OCI-LY3 (cell line): ENCODE data around the gene SPATA31C2.

Experiments used
- H2AFZ ChIP-seq: fragments of 200-600, 300-600 bp; shearing (Covaris generic); 2 replicates; pipeline ENCODE4 v1.6.0; 2014; ENCODE audit warnings: antibody characterized with exemption, low read depth, low read length
- H3K27ac ChIP-seq: fragments of 200-600, 300-600 bp; sonication (generic); 2 replicates; pipeline ENCODE4 v1.5.1; 2014; ENCODE audit warnings: mild to moderate bottlenecking, low read length, moderate library complexity, mixed read lengths
- H3K27me3 ChIP-seq: fragments of 200-600, 300-600 bp; sonication (generic); 2 replicates; pipeline ENCODE4 v1.6.1; 2014; ENCODE audit warnings: low read depth, low read length, mixed read lengths
- H3K36me3 ChIP-seq: fragments of 200-600, 300-600 bp; sonication (generic); replicated peaks from 2 replicates; pipeline ENCODE3; 2014; ENCODE audit warnings: low read depth, low read length, mixed read lengths
- H3K4me1 ChIP-seq: fragments of 300-600, 200-600 bp; sonication (generic); 2 replicates; pipeline ENCODE4 v1.6.1; 2014; ENCODE audit warnings: low read length, mixed read lengths
- H3K4me2 ChIP-seq: fragments of 200-600, 300-600 bp; sonication (generic); 2 replicates; pipeline ENCODE4 v1.6.1; 2014; ENCODE audit warnings: low read length, mixed read lengths
- H3K4me3 ChIP-seq: fragments of 300-600, 200-600 bp; sonication (generic); 2 replicates; pipeline ENCODE4 v1.5.1; 2014; ENCODE audit warnings: antibody characterized with exemption, mild to moderate bottlenecking, low read length, moderate library complexity
- H3K79me2 ChIP-seq: fragments of 300-600, 200-600 bp; shearing (Covaris generic); 2 replicates; pipeline ENCODE4 v1.6.1; 2014; ENCODE audit warnings: mild to moderate bottlenecking, low read length, mixed read lengths
- H3K9ac ChIP-seq: fragments of 300-600, 200-600 bp; shearing (Covaris generic); 2 replicates; pipeline ENCODE4 v1.6.0; 2014; ENCODE audit warnings: mild to moderate bottlenecking, low read length, moderate library complexity
- H3K9me3 ChIP-seq: fragments of 200-600, 300-600 bp; shearing (Covaris generic); 2 replicates; pipeline ENCODE4 v1.6.1; 2014; ENCODE audit warnings: low read length, mixed read lengths; ENCODE audit not compliant: insufficient read depth
- H4K20me1 ChIP-seq: fragments of 200-600, 300-600 bp; sonication (generic); 2 replicates; pipeline ENCODE4 v1.6.1; 2016; ENCODE audit warnings: low read length, mixed read lengths; ENCODE audit not compliant: insufficient read depth
- EZH2phosphoT487 ChIP-seq: fragments of 200-600 bp; shearing (Covaris generic); IDR thresholded peaks from 2 replicates; pipeline ENCODE4 v1.6.1; 2018; ENCODE audit warnings: antibody characterized with exemption, mixed run types, low read depth
- TF ChIP-seq, protein P1 (sequence below): fragments of 200-600, 300-600 bp; sonication (generic); IDR thresholded peaks from 2 replicates; pipeline ENCODE4 v1.5.1; 2014; ENCODE audit warnings: antibody characterized with exemption, low read length, low read depth

SPATA31C2 gene

DNA sequence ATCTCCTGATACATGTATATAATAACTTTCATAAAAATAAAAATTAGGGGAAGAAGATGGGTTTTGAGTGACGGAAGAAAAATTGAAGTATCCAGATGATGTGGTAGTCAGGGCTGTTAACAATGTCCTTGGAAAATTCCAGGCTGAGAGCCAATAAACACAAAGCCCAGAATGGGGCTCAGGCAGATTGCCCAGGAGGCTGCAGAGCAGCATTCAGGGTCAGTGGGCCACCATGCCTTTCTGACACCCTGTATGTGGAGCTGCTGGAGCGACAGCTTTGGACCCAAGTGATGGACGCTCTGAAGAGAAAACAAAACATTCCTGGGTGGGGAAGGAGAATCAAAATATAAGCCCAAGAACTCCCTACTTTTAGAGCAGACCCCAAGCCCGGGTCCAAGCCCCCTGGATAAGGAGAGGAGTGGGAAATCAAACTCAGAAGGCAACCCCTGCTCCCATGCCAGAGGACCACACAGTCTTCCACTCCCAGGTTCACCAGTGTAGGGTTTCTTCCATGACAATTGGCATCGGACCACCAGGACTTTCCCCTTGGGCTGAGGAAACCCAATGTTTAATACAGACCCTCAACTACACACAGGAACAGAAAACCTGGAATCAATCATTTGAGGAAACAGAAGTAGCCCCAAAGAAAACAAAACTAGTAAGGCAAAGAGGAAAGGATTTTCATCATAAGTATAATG is 45.7 kb upstream of the SPATA31C2 start:
- Histone ChIP-seq H3K9ac (no peak overlapping the region), H3K36me3 (no peaks in the 10 kb centered on the region), H3K79me2 (no peaks in the 10 kb centered on the region), H3K4me1 (no peaks in the 10 kb centered on the region), H3K9me3 (no peaks in the 10 kb centered on the region), H3K27me3 (no peaks in the 10 kb centered on the region), H3K4me2 (no peak overlapping the region), H2AFZ (no peak overlapping the region), H3K27ac (no peak overlapping the region), H4K20me1 (no peaks in the 10 kb centered on the region), H3K4me3 (no peak overlapping the region)
- TF ChIP-seq, protein P1, sequence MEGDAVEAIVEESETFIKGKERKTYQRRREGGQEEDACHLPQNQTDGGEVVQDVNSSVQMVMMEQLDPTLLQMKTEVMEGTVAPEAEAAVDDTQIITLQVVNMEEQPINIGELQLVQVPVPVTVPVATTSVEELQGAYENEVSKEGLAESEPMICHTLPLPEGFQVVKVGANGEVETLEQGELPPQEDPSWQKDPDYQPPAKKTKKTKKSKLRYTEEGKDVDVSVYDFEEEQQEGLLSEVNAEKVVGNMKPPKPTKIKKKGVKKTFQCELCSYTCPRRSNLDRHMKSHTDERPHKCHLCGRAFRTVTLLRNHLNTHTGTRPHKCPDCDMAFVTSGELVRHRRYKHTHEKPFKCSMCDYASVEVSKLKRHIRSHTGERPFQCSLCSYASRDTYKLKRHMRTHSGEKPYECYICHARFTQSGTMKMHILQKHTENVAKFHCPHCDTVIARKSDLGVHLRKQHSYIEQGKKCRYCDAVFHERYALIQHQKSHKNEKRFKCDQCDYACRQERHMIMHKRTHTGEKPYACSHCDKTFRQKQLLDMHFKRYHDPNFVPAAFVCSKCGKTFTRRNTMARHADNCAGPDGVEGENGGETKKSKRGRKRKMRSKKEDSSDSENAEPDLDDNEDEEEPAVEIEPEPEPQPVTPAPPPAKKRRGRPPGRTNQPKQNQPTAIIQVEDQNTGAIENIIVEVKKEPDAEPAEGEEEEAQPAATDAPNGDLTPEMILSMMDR: no peak
- no peak for TF ChIP-seq EZH2phosphoT487

DNA sequence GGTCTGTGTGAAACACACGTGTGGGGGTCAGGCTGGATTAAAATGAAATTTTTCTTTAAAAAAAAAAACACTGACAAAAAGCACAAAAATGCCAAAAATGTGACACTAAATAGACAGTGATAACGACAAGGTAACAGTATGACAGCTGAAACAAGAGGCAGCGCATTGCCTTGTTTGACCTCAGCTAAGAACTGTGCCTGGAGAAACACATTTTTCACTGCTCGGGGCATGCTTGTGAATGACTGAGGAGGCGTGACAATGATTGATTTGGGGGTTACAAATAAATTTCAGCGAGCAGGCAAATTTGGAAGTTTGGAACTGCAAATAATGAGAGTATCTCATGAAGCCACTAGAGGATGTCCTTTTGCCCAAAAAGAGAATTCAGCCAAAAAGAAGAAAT is 44.2 kb upstream of the SPATA31C2 start:
- Histone ChIP-seq H3K36me3 (no peaks in the 10 kb centered on the region), H3K79me2 (no peaks in the 10 kb centered on the region), H4K20me1 (no peaks in the 10 kb centered on the region), H2AFZ (no peak overlapping the region), H3K27ac (no peak overlapping the region), H3K4me1 (no peaks in the 10 kb centered on the region), H3K4me3 (no peak overlapping the region), H3K27me3 (no peaks in the 10 kb centered on the region), H3K4me2 (no peak overlapping the region), H3K9me3 (no peaks in the 10 kb centered on the region), H3K9ac (no peak overlapping the region)
- TF ChIP-seq EZH2phosphoT487: no peak
- TF ChIP-seq, protein P1: no peak

DNA sequence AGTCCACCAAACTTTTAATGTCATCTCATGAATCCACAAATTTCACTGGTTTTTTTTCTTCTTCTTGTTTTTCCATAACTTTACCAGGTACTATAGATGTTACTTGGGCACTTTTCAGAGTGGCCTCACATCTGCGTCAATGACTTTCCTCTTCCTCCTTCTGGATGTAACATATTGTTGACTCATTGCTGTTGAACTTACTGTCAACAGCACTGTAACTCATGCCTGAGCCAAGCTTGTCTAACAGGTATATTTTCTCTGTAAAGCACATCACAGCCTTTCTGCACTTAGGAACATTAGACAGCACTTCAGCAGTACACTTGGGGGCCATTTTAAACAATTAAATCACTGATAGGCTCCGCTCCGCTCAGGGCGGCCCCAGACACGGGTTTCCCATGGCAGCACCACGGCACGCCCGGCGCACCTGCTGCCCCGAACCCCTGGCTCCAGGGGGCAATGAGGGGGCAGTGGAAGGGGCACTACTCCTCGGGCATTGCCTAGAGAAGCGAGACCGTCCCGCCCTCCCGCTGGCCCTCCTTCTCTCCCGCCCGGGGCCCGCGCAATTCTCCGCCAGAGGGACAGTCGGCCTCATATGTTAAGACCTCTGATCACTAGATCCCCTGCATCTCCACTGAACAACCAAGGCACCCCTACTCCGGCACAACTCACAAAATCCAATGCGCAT is 41.9 kb upstream of the SPATA31C2 start:
- no peak overlapping the region for H3K9ac ChIP-seq
- H3K4me3 ChIP-seq: no peak overlapping the region
- TF ChIP-seq, protein P1: no peak
- no peak for TF ChIP-seq EZH2phosphoT487
- no peaks in the 10 kb centered on the region for H3K36me3 ChIP-seq
- H3K9me3 ChIP-seq: no peaks in the 10 kb centered on the region
- no peak overlapping the region for H2AFZ ChIP-seq
- H3K27ac ChIP-seq: no peak overlapping the region
- no peaks in the 10 kb centered on the region for H4K20me1 ChIP-seq
- H3K4me2 ChIP-seq: no peak overlapping the region
- no peaks in the 10 kb centered on the region for H3K4me1 ChIP-seq
- H3K79me2 ChIP-seq: no peaks in the 10 kb centered on the region
- no peaks in the 10 kb centered on the region for H3K27me3 ChIP-seq

DNA sequence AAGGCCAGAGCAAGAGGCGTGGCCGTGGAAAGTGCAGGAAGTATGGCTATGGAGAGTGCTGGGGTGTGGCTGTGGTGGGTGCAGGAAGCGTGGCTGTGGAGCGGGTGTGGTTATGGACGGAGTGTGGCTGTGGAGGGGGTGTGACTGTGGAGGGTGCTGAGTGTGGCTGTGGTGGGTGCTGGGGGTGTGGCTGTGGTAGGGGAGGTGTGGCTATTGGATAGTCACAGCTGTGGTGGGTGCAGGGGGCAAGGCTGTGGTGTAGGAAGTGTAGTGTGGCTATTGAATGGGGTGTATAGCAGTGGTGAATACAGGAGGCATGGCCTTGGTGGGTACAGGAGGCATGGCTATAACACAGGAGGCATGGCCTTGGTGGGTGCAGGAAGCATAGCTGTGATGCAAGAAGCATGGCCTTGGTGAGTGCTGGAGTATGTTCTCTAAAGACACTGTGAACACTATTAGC is 40.8 kb upstream of the SPATA31C2 start:
- Histone ChIP-seq H3K4me3 (no peak overlapping the region), H2AFZ (no peak overlapping the region), H4K20me1 (no peaks in the 10 kb centered on the region), H3K79me2 (no peaks in the 10 kb centered on the region), H3K9me3 (no peaks in the 10 kb centered on the region), H3K9ac (no peak overlapping the region), H3K27ac (no peak overlapping the region), H3K4me2 (no peak overlapping the region), H3K27me3 (no peaks in the 10 kb centered on the region), H3K4me1 (no peaks in the 10 kb centered on the region), H3K36me3 (no peaks in the 10 kb centered on the region)
- no peak for TF ChIP-seq EZH2phosphoT487
- TF ChIP-seq, protein P1: no peak
